C4-2B (cell line): ENCODE data around the gene ATG7.

Experiments used
- CTCF ChIP-seq: fragments of 450-650 bp; conservative IDR thresholded peaks from 2 replicates; pipeline ENCODE4 v1.5.1; 2017; ENCODE audit warnings: mild to moderate bottlenecking
- ZFX ChIP-seq: fragments of 450-650 bp; IDR thresholded peaks from 2 replicates; pipeline ENCODE4 v1.6.1; 2017

DNA sequence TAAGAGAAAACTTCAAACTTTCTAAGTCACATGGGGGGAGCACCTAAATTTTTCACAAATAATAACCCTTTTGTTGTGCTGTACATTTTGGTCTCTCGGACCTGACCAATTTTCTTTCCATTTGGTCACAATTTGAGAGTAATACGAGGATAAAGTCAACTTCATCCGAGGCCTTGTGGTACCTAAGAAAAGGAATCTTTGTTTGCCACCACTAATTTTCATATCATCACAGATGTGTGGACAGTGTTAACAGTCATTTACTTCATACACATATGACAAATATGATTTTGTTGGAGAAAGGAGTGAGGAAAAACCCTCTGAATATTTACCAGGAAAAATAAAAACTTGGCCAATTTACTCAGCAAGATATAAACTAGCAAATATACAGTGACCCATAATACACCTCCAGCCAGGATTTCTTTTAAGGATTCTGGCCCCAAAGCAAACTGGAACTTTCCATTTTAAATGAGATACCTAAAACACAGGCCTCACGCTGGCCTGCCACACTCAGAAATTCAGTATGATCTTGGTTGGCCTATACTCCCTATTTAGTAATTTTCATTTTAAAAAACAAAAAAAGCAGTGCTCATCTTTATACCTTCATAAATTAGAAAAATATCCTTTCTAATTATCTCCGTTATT lies 330.8 kb downstream of the ATG7 start:
- no peak for TF ChIP-seq CTCF
- TF ChIP-seq ZFX, result no peak
